Epithelial cell of proximal tubule (primary cell): ENCODE data around the gene ATRNL1. TPM values are rescaled to one million over a fixed set of nuclear protein-coding genes. Genes with fewer than 3 reads are reported as not detected.
A peak's percentile ranks its signal among the peaks of the same experiment; 100 is the strongest.

Experiments used
- DNase-seq: peaks from one replicate; pipeline ENCODE4 v3.0.0-alpha.2; 2011; ENCODE audit warnings: low read depth
- H3K4me3 ChIP-seq: 2 replicates; pipeline ENCODE4 v1.5.1; 2011; ENCODE audit warnings: low read depth, mild to moderate bottlenecking, low read length
- CTCF ChIP-seq: conservative IDR thresholded peaks from 2 replicates; pipeline ENCODE4 v1.5.1; 2012; ENCODE audit warnings: low read depth, mild to moderate bottlenecking, low read length
- total RNA-seq: library from RNA; depleted of rRNA; stranded (reverse); fragments of >200 nt; gene quantifications from 2 replicates; pipeline ENCODE4 v1.2.3, GENCODE V29; 2015

ATRNL1 gene
- total RNA-seq, 1 donor from 2014 or later: 12.4 TPM

- TF ChIP-seq CTCF: no peak
- DNase-seq: no peak
Measured at GRCh38 chr10:115953968-115954367, 860.8 kb downstream of the ATRNL1 start.

DNA sequence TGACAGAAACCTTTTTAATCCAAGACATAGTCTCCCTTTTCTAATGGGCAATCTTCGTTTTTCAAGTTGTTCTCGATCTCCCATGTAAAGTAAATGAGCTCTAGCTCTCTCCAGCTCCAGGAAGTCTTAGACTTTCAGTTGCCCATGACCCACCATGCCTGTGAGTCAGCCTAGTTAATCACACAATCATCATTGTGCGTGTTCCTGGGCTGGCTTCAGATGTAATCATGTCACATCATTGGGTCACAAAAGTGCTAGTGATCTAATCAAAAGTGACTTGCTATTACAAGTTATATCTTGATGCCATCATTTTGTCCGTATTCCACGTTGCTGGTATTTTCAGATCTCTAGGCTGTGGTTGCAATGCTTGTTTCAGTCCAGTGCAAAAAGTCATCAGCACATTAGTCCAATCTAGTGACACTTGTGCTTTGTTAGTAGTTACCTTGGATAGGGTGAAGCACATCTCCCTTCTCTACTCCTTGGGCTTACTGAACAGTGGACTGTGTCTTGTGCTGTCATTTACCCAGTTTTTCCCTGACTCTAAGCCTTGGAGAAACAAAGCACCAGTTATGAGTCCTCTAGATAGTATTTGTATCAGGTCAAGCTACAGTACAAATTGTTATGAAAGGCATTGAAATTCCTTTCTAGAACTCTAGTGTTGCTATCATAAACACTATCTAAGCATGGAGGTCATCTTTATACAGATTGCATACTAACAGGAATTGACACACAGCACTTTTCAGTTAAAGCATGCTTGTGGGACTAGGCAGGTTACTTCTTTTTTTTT lies 863.3 kb downstream of the ATRNL1 start:
- no peak overlapping the region for H3K4me3 ChIP-seq
- DNase-seq: no peak

More at GRCh38 chr10:115953968-115954367, 860.8 kb downstream of the ATRNL1 start:
- H3K4me3 ChIP-seq: no peak overlapping the region

DNA sequence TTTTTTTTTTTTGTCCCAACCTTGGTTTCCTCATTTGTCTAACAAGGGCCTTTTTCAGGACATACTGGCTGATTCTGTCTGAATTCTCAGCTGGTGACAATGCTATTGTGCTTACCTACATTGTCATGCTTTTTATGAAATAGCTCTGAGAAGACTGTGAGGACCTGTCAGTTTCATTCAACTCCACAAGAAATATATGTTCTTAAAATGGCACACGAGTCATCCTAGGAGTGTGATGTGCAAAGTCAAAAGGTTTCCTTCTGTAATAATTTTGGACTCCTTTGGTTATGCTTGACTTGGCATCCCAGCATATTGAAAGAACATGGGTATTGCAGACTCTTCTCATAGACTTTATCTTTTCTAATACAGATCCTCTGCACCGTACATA lies 863.8 kb downstream of the ATRNL1 start:
- TF ChIP-seq CTCF: no peak
- DNase-seq: no peak
- no peak overlapping the region for H3K4me3 ChIP-seq

More for the DNA sequence above, 863.3 kb downstream of the ATRNL1 start:
- no peak for TF ChIP-seq CTCF

DNA sequence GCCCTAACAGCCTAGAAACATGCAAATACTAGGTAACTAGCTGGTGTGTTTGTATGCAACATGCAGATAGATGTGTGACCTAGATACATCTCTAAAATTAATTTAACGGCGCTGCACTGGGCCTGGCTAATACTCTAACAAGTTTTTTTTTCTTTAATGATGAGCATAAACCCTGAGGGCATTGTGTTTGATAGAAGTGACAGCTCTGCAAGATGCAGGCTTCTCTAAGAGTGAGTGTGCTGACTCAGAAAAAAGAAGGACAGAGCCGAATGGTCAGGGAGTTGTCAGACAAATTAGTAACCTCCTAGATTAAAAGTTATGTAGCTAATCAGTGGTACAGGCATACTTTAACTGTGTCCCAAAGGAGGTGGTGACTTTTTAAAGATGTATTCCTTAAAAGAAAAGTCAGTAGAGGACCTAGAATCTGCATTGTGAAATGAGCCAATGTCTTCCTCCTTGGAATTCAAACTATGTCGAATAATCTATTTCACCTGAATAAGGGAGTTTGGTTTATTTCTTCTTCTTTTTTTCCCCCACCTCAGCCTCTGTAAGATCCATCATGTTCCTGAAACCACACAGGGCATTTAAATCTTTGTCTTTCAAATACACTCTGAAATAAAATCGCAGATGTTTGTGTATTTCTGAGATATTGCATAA lies 864.7 kb downstream of the ATRNL1 start:
- H3K4me3 ChIP-seq: no peak overlapping the region
- no peak for TF ChIP-seq CTCF
- DNase-seq: no peak

- TF ChIP-seq CTCF: peak; percentile 70
- DNase-seq: no peak
Measured at GRCh38 chr10:115963848-115964247, 870.7 kb downstream of the ATRNL1 start.

DNA sequence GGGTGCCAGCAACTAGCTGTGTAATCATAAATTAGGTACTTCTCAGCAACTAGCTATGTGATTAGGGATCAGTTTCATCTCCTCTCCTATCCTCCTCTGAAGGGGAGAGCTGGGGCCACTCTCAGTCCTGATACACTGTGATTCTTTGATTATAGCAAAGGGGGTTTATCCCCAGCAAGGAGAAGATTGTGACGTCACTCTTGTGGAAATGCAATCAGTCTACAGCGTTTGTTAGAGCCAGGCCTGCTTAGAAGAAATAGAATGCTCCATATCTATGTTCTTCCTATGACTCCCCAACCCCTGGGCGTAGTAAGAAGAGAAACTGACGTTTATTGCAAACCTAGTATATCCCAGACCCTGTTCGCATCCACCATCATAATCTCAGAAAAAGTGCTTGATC lies 871.7 kb downstream of the ATRNL1 start:
- TF ChIP-seq CTCF: no peak
- no peak for DNase-seq

More at GRCh38 chr10:115963848-115964247, 870.7 kb downstream of the ATRNL1 start:
- H3K4me3 ChIP-seq: no peak overlapping the region

More for the DNA sequence above, 871.7 kb downstream of the ATRNL1 start:
- H3K4me3 ChIP-seq: no peak overlapping the region
